RPMI7951 (cell line): ENCODE measurements around the gene TOR3A. TPM values are rescaled to one million over a fixed set of nuclear protein-coding genes. Genes with fewer than 3 reads are reported as not detected.

Experiments
- DNase-seq: peaks from one replicate; pipeline ENCODE4 v3.0.0-alpha.2; 2012; ENCODE audit warnings: low read depth
- total RNA-seq: library from RNA; depleted of rRNA; stranded (reverse); fragments of >200 nt; shearing (Covaris generic); gene quantifications from 2 replicates; pipeline ENCODE4 v1.2.3, GENCODE V29; 2014

TOR3A gene
- total RNA-seq, 1 experiment from 2014 or later, result 13.8 TPM

DNA sequence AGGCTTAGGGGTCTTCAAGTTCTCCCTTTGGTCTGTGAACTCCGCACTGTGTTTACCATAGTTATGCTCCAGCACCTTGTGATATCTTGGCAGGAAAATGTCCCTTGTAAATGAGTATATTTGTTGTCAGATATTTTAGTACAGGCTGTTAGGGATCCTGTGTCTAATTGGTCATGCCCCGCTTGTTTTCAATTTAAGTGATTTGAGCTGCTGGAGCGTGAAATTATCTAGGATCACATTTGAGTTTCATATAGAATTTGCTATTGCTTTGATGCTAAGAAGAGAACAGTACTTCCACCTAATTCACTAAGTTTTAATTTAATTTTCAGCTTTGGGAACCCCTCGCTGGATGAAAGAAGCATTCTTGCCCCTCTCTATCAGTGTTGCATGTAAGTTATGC lies 15.4 kb upstream of the TOR3A start:
- no peak for DNase-seq

DNA sequence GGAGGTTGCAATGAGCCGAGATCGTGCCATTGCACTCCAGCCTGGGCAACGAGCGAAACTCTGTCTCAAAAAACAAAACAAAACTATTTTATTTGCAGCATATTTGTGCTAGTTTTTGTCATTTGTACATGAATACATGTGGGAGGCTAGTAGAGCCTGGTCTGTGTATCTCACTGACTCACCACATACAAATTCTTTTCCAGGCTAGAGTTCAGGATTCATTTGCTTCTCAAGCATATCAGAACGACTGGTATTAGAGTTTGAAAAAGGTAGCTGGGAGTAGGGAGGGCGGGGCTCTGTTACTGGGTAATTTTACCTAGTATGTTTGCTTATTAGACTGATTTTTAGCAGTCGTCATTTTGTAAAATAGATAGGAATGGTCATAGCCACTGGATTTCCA lies 4.5 kb upstream of the TOR3A start:
- DNase-seq, result no peak

DNA sequence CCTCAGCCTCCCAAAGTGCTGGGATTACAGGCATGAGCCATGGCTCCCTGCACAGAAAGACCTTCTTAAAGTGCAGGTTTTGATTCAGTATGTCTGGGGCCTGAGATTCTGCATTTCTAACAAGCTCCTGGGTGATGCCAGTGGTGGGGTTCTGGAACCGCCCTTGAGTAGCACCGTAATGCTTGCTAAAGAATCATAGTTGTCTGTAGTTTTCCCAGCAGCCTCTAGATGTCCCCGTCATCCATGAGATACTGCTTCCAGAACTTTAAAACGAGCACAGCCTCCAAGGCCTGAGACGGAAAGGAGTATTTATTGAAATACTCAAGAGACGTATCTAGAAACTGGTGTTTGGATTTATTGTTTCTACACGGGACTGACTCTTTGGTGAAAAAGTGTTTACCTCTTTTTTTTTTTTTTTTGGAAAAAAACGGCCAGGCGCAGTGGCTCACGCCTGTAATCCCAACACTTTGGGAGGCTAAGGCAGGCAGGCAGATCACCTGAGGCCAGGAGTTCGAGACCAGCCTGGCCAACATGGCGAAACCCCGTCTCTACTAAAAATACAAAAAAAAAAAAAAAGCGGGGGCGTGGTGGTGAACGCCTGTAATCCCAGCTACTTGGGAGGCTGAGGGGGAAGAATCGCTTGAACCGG lies 2.6 kb upstream of the TOR3A start:
- peak; percentile 75 for DNase-seq

DNA sequence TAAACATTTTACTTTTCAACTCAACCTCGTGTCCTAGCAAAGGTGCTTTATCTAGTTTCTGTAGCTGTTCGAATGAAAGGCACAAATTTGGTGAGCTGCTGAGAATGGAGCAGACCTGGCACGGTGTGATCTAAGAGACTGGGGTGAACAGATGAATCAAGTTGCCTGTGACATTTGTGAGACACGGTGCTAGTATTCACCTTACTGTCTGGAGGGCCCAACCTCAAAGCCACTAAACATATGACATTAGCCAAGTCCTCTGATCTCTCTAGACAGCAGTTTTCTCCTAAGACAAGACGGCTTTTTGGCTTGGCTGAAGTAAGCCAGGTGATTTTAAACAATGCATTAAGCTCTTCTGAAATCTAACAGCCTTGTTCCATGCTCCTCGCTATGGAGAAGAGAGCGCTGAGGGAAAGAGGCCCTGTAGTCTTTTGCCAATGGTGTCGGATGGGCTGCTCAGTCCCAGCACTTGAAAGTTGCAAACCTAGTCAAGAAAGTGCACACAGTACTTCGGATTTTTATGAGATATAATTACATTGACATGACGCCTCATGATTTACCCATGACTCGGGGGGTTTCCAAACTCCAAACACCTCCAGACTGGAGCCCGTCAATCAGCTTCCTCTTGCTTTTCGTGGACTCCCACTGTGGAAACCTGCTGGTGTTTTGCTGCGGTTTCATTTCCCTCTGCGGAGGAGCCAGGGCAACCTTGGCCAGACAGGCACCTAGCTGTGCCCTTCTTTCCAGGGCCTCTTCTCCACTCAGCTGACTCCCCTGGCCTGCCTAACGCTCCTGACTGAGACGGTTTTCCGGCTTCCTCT lies 794 bp upstream of the TOR3A start:
- no peak for DNase-seq

DNA sequence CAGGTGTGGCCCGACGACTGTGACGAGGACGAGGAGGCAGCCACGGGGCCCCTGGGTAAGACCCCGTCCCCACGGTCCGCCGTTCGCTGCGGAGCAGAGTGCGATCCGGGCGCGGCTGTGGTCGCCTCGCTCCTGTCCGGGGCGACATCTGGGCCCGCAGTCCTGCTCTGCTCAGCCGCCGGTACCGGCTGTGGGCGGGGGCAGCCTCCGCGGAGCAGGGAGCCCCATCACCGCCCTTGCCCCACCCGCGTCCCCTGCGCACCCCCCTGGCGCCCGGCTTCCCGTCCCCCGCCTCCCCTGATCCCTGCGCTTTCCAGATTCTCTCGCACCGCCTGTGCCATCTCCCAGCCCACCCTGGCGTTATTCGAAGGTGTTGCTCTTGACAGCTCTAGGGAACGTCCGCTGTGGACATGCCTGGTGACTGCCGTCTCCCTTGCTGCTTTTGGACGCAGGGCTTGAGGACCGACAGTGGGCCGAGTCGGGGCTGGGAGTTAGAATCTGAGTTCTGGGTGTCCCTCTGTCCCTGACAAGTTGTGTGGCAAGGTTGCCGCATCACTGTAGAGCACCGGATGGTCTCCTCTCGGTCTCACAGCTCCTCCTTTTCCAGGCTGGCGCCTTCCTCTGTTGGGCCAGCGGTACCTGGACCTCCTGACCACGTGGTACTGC lies 596 bp downstream of the TOR3A start:
- peak; percentile 30 for DNase-seq

DNA sequence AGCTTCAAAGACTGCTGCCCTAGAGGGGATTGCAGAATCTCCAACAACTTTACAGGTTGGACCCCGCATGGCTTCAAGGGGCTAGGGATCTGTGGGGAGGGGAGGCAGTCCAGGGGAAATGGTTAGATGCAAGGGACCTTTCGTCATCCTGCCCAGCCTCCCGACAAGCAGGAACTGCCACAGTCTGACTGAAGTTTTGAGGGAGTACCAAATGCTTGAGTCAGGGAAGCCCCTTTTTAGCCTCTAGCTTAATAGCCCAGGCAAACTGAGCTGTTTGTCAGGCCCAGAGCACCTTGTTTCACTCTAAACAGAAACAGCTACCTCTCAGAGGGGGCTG lies 1.1 kb downstream of the TOR3A start:
- DNase-seq, result no peak

DNA sequence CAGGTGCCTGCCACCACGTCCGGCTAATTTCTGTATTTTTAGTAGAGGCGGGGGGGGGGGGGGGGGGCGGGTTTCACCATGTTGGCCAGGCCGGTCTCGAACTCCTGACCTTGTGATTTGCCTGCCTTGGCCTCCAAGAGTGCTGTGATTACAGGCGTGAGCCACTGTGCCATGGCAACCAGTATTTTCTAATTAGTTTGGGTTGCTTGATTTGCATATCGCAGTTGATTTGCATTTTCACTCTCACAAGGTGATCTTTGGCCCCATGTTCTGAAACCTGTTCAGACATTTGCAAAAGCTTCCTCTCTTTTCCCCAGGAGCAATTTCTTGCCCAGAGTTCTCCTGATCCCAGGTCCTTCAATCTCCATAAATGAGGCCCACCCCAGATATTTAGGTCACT lies 1.7 kb downstream of the TOR3A start:
- DNase-seq, result no peak

DNA sequence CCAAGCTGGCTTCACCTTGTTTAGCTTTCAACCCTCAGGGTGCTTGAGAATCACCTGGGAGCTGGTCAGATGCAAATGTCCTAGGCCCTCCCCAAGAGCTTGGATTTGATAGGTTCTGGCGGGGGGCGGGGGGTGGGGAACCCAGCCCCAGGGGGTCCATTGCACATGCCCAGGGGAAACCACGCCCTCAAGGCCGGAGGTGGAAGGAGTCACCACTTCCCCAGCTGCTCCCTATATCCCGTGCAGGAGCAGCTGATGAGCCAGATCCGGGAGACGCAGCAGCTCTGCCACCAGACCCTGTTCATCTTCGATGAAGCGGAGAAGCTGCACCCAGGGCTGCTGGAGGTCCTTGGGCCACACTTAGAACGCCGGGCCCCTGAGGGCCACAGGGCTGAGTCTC lies 5.8 kb downstream of the TOR3A start:
- DNase-seq, result no peak

DNA sequence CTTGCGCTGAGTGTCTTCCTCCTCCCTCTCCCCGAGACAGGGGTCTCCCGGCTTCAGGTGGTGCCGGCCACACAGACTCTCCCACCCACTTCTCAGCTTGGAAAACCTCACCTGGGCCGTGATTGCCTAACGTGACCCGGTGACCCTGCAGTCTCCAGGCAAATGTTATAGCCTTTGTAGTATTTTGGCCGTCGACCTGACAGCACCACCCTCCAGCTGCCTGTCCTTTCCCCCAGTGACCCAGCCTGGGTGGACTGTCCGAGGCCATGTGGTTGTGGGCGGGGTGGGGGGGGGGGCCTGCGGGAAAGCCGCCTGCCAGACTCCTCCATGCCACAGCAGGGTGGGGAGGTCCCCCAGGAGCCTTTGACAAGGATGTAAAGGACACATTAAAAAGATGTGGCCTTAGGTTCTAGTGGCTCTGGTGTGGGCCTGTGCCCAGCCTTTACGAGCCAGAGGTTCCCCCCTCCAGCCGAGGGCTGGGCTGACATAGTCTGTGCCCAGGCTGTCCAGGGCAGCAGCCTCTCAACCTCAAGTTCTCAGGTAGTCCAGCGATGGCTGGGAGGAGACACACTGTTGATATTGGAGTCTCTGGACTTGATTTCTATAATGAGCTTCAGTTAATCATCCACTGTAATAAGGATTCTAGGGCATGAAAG lies 8.1 kb downstream of the TOR3A start:
- no peak for DNase-seq

DNA sequence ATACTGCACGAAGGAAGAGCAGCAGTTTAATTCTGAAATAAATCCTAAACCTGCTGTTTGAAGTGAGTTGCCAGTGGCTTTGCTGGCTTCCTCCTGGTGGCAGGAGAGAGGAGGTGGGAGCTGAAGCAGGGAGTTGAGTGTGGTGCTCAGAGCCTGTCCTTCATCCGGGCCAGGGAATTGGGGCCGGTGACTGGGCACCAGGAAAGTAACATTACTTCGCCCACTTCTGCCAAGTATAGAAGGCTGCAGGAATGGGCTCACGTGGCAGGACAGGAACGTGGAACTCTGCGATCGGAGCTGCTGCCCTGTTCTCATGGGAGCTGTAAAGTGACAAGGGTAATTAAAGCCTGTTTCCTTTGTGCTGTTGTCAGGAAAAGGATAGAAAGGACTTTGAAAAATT lies 8.7 kb downstream of the TOR3A start:
- no peak for DNase-seq

DNA sequence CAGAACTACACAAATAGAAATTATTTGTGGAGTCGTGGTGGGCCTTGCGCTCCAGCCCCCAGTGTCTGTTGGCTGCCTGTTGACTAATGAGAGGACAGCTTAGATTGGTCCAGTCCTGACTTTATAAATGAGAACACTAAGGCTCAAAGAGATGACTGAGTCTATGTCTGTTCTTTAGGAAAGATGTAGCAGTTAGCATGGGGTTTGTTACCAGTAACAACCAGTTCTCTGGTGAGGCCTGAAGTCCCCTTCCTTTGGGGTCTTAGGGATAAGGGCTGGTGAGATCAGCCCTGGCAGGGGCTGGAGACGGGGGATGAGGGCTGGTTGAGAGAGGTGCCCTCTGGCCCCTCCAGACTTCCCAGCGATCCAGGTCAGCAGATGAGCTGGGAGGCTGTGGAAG lies 9.1 kb downstream of the TOR3A start:
- no peak for DNase-seq

DNA sequence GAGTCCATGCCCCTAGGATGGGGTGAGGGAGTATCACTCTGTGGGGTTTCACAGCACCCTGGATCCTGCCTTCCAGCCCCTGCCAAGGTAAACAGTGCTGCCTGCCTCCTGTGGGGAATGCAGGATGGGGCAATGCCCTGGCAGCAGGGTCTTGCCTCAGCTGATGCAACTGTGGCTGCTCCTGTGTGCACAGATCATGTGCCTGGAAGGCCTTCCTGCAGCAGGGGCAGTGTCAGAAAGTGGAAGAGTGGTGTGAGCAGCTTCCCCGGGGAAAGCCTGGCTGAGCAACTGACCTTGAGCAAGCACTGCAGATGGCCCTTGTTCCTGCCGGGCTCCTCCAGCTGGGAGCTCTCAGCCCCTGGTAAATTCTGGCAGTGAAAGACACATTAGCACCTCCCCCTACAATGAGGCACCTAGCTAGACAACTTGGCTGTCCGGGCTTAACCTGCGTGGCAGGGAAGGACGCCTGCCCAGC lies 9.9 kb downstream of the TOR3A start:
- peak; percentile 11 for DNase-seq

DNA sequence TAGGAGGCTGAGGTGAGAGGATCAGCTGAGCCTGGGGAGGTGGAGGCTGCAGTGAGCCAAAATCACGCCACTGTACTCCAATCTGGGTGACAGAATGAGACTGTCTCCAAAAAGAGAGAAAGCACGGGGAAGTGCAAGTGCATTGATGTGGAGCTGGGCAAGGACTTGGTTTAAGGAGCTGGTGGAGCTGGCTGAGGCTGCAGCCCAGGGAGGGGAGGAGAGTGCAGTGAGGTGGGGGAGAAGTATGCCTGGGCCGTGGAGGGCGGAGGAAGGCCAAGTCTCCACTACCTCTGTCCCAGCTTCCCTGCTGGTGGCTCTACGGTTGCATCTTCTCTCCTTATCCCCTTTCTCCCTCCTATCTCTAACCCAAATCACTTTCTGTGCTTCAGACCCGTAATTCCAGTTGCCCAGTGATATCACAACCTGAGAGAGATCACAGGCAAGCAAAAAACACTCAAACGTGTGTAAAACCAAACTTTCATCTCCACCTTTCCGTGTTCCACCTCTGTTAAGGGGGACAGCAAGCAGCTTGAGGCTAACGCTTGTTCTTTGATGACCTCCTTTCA lies 11.1 kb downstream of the TOR3A start:
- no peak for DNase-seq

DNA sequence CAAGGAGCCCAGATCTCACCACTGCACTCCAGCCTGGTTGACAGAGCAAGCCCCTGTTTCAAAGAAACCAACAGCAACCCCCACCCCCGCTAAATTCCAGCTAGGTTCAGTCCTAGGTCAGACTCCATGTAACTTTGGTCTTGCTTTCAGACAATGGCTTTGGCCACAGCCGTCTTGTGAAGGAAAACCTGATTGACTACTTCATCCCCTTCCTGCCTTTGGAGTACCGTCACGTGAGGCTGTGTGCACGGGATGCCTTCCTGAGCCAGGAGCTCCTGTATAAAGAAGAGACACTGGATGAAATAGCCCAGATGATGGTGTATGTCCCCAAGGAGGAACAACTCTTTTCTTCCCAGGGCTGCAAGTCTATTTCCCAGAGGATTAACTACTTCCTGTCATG lies 12.9 kb downstream of the TOR3A start:
- no peak for DNase-seq

DNA sequence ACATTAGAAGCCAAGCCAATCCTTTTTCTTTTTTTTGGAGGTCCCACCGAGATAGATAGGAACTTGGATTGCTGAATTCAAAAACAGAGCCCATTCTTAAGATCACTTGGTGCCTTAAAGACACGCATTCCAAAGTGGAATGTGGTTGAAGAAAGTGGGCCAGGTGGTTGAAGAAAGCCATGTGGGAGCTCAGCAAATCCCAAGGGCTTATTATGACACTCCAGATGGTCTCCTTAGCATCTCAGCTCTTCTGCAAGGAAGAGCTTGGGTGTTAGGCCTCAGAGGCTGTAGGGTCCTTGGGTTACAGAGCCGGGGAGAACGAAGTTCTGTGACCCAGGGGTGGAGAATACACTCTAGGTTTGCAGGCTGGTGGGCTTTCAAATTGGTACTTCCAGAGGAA lies 13.5 kb downstream of the TOR3A start:
- no peak for DNase-seq

DNA sequence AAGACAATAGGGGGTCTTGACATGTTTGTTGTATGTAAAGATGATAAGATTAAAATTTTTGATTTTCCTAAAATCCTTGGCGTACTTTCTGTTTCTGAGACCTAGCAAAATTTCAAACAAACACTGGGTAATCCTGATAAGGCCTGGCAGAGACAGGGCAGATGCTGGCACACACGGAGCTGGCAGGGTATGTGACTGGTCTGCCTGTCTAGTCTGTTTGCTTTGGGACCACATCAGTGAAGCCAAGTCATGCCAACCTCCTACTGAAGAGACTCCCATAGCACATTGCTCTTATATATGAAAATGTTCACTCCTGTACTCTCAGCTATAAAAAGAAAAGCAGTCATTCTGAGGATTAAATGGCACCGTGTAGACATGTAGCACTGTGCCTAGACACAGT lies 14.1 kb downstream of the TOR3A start:
- no peak for DNase-seq

DNA sequence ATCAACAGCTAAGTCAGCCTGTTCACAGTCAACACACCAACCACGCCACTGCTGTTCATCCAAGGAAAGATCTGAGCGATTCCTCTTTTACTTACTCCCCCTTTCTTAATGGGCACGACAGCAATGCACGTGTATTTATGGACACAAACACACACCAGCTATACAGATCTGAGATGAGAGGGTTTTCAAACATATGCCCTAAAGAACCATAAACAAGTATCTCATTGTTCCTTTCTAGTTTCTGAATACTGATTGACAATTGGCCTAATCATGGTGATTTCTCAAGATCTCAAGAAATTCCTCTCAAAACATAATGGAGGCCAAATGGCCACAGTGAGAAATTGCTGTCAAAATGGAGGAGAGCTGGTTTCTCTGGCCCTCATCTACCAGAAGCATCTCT lies 18.0 kb downstream of the TOR3A start:
- DNase-seq, result no peak

DNA sequence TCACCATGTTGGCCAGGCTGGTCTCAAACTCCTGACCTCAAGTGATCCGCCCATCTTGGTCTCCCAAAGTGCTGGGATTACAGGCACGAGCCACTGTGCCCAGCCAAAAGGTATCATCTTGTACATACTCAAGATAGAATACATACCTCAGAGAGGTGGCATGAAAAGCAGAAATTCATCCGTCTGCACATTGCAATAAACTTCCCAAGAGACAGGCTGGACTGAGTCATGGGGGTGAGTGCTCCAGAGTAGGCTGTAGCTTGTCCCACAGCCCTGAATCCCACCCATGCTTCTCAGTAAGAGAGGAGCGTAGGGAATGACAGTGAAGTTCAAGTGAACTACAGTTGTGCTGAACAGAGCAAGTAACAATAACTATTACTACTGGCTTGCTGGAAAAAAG lies 19.7 kb downstream of the TOR3A start:
- DNase-seq, result no peak

DNA sequence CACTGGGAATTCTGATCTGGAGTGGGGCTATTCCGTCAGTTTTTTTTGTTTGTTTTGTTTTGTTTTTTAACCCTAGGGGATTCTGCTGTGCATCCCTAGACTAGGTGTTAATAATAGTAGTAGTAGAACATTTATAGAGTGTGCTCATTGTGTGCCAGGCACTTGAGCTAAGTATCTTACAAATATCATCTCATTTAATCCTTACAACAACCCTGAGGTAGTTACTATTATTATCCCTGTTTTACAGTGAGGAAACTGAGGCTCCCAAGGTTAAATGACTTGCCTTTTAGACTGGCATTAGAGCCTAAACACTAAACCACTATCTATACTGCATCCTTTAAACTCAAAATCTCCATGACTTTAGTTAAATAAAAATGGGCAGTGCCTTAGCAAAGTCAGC lies 22.1 kb downstream of the TOR3A start:
- DNase-seq, result no peak

DNA sequence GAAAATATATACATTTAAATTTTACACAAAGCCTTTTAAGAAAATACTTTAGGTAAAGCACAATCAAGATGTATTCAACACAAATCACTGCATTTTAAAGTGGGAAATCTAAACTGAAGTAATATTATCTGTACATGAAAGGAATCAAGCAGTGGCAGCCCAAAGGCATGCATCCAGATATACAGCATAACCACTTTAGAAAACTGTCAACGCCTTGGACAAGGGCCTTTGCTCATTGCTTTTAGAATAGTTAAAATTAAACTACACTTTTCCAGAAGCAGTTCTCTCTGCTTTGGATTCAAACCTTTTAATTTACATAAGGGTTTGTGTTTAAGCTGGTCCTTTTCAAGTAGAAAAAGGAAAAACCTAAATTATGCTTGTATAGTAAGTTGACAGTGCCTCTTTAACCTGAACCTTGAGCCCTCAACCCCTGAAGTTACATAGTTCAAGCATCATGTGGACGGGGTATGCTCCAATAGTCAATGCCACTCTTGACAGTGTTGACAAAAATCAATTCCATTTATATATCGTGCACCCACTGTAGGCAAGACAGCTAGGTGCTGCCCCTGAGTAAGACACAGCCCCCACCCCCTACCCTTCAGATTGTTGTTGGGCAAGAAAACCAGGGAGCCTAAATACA lies 22.9 kb downstream of the TOR3A start:
- DNase-seq, result no peak

DNA sequence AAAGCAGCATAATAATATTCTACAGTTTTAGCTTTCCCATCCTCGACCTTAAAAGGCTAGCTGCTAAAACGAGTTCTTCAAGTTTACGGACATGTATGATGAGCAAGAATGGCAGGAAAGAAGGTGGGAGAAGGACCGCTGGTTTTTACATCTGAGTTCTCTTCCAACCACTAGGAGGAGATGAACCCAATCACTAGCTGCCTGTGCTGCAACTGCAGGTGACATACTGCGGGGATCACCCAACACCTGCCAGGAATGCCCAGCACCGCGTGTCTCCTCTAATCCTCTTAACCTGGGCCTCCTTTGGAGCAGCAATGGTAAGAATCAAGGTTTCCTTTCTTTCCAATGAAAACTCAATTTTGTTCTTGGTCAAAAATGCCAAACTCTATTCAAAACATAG lies 23.5 kb downstream of the TOR3A start:
- DNase-seq, result no peak
